ENCODE measurements around the gene ZMYM1.
"Not testable (repeated sequence)": the region's sequence is repeated elsewhere in the genome, so short reads cannot be mapped to it uniquely, and the experiment has no call there.

The ZMYM1 gene

DNA sequence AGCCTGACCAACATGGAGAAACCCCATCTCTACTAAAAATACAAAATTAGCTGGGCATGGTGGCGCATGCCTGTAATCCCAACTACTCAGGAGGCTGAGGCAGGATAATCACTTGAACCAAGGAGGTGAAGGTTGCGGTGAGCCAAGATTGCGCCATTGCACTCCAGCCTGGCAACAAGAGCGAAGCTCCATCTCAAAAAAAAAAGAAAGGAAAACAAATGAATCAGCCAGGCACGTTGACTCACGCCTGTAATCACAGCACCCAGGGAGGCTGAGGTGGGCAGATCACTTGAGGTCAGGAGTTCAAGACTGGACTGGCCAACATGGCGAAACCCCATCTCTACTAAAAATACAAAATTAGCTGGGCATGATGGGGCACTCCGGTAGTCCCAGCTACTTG, 2.8 kb upstream of the ZMYM1 start:
- DNase-seq (ENCODE audit: low spot score): not testable (repeated sequence)

GRCh38 chr1:35080171-35080854, 1.1 kb downstream of the ZMYM1 start:
- DNase-seq (ENCODE audit: low spot score): no peak

DNA sequence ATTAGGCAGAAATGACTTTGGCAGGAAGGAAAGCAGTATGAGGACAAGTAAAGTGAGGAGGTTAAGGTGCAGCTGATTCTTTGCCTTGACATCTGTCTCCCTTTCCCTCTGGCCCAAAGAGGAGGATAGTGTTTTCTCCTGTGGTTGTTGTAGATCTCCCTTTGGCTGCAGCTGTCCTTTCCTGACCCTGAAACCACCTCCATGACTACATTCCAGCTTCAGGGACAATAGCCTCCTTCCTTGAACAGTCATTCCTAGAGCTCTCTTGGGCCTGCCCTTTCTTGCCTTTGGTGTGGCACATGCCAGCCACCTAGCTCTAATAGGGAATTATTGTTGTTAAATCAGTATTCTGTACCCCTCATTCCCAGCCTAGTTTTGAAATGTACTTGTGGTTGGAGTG, 6.2 kb downstream of the ZMYM1 start:
- no peak for DNase-seq (ENCODE audit: low spot score)

DNA sequence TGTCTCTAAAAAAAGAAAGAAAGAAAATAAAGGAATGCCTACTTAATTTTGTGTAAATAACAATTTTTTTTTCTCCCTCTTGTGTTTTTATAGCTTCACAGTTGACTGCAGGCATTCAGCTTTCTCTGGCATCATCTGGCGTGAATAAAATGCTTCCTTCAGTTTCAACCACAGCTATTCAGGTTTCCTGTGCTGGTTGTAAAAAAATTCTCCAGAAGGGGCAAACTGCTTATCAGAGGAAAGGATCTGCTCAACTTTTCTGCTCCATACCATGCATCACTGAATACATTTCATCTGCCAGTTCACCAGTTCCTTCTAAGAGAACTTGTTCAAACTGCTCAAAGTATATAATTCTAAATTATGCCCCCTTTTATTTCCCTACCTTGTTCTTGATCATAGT, 18.0 kb downstream of the ZMYM1 start:
- no peak for DNase-seq (ENCODE audit: low spot score)

- DNase-seq (ENCODE audit: low spot score): no peak
These were observed 31.9 kb downstream of the ZMYM1 start for GRCh38 chr1:35111106-35111505.

- no peak for DNase-seq (ENCODE audit: low spot score)
These were observed 33.5 kb downstream of the ZMYM1 start for GRCh38 chr1:35112668-35113067.

- DNase-seq (ENCODE audit: low spot score): no peak
These were observed 36.5 kb downstream of the ZMYM1 start for GRCh38 chr1:35115459-35116383.

- peak; percentile 19 for DNase-seq (ENCODE audit: low spot score)
These were observed 41.4 kb downstream of the ZMYM1 start for GRCh38 chr1:35120458-35121133.

- no peak for DNase-seq (ENCODE audit: low spot score)
These were observed 43.1 kb downstream of the ZMYM1 start for GRCh38 chr1:35122311-35122710.

DNA sequence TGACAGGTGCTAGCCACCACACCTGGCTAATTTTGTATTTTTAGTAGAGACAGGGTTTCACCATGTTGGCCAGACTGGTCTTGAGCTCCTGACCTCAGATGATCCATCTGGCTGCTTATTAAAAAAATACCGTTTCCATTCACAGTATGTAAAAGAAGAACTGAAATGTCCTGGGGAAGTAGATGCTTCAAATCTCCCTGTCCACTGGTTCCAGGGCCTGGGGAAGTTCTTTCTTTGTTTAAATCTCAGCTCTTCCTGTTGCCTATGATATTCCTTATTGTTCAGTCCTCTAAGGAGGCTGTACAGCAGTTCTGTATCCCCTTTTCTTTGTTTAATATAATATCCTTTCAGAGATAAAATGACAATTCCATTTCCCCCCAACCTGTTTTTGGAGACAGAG, 47.4 kb downstream of the ZMYM1 start:
- DNase-seq (ENCODE audit: low spot score): no peak

DNA sequence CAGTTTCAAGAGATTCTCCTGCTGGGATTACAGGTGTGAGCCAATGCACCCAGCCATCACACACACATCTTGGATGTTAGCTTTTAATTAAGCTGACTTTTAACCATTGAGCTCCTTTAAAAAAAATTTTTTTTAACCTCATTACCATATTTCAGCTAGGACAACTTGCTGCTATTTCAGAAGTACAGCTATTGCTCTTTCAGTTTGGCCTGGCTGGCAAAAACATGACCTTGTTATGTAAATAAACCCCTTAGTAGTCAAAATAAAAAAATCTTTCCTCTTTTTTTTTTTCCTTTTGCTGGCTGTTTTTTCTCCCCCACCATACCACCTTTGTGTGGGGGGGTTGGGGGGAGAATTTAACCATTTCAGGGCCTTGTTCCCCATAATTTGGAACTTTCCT, 49.9 kb downstream of the ZMYM1 start:
- no peak for DNase-seq (ENCODE audit: low spot score)

- no peak for DNase-seq (ENCODE audit: low spot score)
These were observed 57.6 kb downstream of the ZMYM1 start for GRCh38 chr1:35136780-35137179.

DNA sequence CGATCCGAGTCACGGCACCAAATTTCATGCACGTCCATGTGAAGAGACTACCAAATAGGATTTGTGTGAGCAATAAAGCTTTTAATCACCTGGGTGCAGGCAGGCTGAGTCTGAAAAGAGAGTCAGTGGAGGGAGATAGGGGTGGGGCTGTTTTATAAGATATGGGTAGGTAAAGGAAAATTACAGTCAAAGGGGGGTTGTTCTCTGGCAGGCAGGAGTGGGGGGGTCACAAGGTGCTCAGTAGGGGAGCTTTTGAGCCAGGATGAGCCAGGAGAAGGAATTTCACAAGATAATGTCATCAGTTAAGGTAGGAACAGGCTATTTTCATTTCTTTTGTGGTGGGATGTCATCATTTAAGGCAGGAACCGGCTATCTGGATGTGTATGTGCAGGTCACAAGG, 58.4 kb downstream of the ZMYM1 start:
- DNase-seq (ENCODE audit: low spot score): not testable (repeated sequence)

DNA sequence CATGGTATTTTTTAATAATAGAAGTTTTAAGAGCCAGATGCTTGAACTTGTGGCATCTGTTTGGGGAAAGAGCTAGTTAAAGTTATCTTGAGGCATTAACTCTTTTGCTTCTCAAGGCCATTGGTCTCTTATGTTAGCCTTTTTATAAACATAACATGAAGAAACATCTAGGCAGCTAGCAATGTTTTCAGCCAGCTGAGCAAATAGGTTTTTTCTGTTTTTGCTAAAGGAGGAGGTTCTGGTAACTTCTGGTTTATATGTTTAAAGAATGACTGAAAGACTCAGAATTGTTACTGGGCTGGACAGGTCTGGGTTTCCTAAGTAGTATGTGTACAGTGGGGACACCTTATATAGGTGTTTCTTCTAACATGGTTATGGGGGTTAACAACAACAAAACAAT, 63.1 kb downstream of the ZMYM1 start:
- not testable (repeated sequence) for DNase-seq (ENCODE audit: low spot score)

- DNase-seq (ENCODE audit: low spot score): not testable (repeated sequence)
These were observed 63.5 kb downstream of the ZMYM1 start for GRCh38 chr1:35142728-35143127.

DNA sequence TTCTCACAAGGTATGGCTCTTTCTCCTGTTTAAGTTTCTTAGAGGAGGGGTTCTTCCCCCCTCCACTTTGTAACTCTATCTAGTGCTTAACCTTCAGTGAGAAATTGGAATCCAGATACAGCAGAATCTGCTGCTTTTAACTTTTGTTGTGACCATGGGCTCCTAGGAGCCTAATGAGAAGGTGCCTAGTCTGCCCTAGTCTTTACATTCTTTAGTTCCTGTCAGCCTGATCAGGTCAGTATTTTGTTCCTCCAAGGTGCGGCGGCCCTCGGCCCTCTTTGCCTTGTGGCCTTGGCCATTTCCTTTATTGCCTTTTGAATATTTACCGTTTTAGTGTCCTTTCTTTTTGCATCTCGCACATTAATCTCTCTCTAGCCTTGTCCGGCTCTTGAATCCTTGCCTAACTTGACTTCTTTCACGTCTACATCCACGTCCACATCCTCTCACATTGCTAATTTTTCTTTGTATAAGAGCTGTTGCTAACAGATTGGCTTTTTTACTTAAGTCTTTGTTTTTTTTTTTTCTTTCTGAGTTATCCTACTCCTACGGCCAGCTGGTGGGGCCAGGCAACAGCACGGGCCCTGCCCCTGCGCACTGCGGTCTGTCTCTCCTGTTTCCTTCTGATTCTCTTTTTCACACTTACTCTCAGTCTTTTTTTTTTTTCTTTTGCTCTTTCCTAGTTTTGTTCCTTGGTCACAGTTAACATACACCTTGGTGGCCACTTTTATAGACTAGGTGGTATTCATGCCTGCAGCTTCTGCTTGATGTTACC, 64.7 kb downstream of the ZMYM1 start:
- DNase-seq (ENCODE audit: low spot score): no peak

- not testable (repeated sequence) for DNase-seq (ENCODE audit: low spot score)
These were observed 66.8 kb downstream of the ZMYM1 start for GRCh38 chr1:35145892-35146549.

- DNase-seq (ENCODE audit: low spot score): no peak
These were observed 72.0 kb downstream of the ZMYM1 start for GRCh38 chr1:35151220-35151619.

- DNase-seq (ENCODE audit: low spot score): no peak
These were observed 85.7 kb downstream of the ZMYM1 start for GRCh38 chr1:35164893-35165292.

Measured in D341Med (cell line).